NCI-H2081 (cell line): ENCODE data around the gene ADAP2.
"Not testable (repeated sequence)": the region's sequence is repeated elsewhere in the genome, so short reads cannot be mapped to it uniquely, and the experiment has no call there.

ENCODE experiments used
- DNase-seq, 2 experiments: peaks; one replicate each; lab custom pipeline; 2025; lab: John Stamatoyannopoulos, UW

The ADAP2 gene

DNA sequence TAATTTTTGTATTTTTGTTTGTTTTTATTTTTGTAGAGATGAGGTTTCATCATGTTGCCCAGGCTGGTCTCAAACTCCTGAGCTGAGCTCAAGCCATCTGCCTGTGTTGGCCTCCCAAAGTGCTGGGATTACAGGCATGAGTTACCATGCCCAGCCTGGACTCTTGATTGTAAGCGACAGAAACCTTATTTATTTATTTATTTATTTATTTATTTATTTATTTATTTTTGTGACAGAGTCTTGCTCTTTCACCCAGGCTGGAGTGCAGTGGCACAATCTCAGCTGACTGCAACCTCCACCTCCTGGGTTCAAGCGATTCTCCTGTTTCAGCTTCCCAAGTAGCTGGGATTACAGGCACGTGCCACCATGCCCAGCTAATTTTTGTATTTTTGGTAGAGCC, 8.1 kb downstream of the ADAP2 start:
- DNase-seq = not testable (repeated sequence)

- no peak for DNase-seq
Measured at GRCh38 chr17:30930495-30930894, 8.8 kb downstream of the ADAP2 start.

DNA sequence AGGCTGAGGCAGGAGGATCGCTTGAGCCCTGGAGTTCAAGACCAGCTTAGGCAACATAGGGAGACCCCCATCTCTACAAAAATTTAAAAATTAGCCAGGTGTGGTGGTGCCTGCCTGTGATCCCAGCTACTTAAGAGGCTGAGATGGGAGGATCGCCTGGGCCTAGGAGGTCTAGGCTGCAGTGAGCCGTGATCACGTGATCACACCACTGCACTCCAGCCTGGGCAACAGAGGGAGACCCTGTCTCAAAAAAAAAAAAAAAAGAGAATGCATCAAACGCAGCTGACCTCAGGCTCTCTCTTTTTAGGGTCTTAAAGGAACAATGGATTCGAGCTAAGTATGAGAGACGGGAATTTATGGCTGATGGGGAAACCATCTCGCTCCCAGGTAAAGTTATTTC, 9.8 kb downstream of the ADAP2 start:
- DNase-seq = not testable (repeated sequence)

DNA sequence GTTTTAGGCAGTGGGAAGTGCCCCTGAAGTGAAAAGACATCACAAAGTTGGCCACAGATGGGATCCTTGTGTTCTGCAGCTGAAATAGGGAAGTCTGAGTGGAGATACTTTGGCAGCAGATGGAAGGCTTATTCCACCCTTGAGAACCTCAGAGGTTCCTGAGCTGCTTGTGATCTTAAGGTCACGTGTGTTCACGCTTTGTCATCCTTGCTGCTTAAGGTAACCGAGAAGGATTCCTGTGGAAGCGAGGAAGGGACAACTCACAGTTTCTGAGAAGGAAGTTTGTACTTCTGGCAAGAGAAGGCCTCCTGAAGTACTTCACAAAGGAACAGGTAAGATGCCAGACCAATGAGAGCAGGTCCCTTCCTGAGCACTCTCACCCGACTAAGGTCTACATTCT, 12.2 kb downstream of the ADAP2 start:
- no peak for DNase-seq

DNA sequence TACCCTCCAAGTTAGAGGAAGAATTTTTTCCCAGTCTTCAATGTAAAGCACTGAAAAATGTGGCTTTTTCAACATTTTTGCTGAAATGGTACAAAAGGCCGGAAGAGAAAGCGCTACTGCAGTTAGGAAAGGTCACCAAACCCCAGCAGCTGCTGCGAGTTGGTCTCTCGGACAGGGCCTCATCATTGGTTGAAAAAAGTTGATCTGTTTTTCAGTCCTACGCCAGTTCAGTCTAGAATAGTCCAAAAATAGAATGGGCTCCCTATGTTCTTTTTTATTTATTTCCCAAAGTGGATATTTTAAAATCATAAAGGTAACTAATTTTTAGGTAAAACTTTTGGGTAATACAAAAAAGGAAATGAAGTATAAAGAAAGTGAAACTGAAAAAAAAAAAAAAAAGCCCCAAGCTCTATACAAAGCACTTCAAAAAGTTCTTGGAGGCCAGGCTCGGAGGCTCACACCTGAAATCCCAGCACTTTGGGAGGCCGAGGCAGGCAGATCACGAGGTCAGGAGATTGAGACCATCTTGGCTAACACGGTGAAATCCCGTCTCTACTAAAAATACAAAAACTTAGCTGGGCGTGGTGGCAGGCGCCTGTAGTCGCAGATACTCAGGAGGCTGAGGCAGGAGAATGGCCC, 17.4 kb downstream of the ADAP2 start:
- DNase-seq = no peak

DNA sequence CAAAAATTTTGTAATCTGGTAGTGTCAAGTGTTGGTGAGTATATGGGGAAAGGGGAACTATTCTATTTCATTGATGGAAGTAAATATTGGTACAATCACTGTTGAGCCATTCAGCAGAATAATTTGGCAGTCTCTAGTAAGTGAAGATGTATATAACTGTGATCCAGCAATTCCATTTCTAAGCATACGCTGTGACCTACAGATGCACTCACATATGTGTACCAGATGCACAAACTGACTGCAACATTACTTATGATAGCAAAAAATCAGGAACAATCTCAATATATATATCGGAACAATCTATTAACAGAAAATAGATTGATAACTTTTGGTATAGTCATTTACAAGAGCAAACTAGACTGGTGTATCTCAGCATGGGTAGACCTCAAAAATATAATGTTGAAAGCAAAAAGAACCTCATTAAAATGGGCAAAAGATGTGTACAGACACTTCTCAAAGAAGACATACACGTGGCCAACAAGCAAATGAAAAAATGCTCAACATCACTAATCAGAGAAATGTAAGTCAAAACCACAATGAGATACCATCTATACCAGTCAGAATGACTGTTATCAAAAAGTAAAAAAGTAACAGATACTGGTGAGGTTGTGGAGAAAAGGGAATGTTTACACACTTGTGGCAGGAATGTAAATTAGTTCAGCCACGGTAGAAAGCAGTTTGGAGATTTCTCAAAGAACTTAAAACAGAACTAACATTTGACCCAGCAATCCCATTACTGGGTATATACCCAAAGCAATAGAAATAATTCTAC, 20.7 kb downstream of the ADAP2 start:
- no peak for DNase-seq

DNA sequence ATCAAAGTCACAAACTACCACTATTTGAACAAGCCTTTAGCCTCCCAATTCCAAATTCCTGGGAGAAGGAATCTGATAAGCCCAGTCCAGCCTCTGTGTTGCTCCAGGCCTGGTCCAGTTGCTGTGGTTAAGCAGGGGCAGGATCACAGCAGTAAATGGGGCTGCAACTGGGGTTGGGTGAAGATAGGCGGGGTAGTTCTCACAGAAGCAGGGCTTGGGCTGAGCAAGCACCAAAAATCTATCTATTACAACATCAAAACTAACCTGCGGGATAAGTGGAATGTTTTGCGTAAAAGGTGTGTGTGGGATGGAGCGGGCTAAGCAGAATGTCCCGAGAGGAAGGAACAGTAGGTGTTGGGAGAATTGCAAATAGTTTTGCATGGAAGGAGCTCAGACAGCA, 26.1 kb downstream of the ADAP2 start:
- no peak for DNase-seq

DNA sequence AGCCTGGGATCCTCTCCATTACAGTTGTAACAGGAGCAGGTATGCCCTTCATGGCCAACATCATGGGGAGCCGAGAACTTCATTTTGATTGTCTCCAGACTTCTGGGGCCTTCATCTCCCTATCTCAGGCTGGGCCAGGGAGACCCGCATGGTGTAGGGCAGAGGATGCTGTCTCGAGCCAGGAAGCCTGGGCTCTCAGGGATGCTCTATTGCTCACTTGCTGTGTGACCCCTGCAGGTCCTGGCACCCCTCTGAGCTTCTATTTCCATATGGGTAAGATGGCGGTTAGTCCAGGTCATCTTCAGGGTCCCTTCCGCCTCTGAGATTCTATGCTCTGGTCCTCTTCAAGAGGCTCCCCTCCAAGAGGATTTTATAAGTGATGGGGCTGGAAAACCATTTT, 28.4 kb downstream of the ADAP2 start:
- DNase-seq = no peak

DNA sequence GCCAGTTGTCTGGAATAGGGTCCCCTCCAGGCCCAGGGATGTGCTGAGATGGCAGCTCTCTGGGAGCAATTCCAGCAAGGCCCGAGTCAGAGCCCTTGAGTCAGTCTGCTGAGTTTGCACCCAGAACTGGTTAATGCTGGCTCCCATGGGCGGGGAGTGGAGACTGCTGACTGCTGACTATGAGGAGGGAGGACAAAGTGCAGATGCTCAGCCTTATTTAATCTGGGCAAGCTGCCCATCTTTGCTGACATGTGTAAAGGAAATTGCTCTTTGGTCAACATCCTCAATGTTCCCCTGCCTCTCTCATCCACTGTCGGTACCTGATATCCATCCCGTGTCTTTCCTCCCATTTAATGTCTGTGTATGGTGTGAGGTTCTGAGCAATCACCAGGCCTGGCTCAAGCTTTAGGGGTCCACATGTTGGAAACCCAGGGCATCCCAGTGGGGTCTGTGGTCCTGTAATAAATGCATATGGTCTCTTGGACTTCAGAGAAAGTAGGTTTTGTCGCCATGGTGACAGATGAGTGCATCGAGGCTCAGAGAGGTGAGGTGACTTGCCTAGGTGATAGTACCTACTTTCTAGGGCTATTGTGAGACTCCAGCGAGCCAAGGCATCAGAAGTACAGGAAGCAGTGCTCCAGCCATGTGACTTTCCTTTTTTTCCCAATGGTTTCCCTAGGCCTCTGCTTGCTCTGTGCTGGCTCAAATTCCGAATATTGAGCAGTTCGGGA, 29.1 kb downstream of the ADAP2 start:
- peak; percentile 74 to 88 for DNase-seq

GRCh38 chr17:30952638-30953393, 31.1 kb downstream of the ADAP2 start:
- DNase-seq = no peak

DNA sequence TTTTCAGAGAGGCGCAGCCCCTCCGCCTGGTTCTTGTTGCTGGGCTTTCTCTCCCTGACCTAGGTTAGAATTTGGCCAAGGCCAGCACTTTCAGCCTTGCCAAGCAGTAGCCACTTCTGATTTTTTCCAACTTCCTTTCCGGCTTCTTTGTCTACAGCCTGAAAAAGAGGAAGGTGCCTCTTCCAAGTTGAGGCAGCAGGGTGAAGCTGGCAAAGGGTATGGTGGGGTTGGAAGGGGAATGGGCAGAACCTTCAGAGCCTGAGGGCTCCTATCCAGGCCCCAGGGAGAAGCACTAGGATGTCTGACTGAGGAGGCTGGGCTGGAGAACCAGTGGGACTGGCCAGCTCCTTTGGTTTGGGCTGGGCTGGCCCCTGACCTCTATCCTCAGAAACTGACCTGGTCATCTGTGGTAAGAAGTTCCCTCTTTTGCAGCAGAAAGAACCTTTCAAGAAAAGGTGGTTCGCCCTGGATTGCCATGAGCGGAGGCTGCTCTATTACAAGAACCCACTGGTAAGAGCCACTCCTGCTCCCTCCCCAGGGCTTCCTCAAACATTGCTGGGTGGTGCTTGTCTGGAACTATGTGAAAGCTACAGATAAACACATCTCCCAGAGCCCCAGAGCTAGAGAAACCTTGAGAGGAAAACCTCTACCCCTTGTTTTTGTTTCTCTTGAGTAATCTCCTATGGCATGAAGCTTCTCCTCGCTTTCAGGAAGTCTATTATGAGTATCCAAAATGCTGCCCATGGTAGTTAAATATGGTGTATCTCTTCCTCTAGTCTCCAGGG, 32.5 kb downstream of the ADAP2 start:
- no peak for DNase-seq

DNA sequence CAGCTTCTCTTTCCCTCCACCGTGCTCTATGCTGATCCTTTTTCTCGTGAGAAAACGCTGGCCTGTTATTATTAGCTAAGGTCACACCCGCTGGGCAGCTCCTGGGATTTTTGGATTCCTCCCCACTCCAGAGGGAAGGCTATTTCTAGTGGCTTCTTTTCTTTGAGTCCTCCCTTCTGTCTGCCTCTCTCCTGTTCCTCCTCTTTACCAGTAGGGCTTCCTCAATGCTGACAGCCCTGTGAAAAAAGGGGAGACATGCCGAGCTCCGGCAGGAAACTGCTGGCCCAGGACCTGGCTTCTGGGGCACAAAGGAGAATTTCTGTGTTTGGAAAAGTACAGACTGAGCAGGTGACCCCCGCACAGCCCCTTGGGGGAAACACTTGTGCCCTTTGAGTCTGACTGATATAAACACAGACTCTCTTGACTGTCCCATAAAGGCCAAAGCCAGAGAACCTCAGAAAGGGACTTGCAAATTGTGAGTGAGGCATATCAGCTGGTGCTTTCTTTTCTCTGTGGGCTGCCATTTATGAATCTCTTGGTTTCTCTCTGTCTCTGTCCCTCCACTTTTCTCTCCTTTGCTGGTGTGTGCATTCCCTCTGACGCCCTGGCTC, 35.1 kb downstream of the ADAP2 start:
- DNase-seq = no peak

- no peak for DNase-seq
Measured at GRCh38 chr17:30957741-30958140, 36.0 kb downstream of the ADAP2 start.

- DNase-seq = no peak
Measured at GRCh38 chr17:30958187-30958586, 36.4 kb downstream of the ADAP2 start.

GRCh38 chr17:30961209-30962188, 39.8 kb downstream of the ADAP2 start:
- DNase-seq = no peak

DNA sequence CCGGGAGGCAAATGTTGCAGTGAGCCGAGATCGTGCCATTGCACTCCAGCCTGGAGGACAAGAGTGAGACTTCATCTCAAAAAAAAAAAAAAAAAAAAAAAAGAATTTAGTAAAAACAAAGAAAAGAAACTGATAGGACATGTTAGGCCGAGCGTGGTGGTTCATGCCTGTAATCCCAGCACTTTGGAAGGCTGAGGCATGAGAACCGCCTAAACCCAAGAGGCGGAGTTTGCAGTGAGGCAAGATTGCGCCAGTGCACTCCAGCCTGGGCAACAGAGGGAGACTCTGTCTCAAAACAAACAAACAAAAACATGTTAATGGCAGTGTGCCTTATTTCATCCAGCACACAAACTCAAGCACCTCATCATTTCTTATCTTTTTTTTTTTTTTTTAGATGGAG, 42.6 kb downstream of the ADAP2 start:
- not testable (repeated sequence) for DNase-seq

DNA sequence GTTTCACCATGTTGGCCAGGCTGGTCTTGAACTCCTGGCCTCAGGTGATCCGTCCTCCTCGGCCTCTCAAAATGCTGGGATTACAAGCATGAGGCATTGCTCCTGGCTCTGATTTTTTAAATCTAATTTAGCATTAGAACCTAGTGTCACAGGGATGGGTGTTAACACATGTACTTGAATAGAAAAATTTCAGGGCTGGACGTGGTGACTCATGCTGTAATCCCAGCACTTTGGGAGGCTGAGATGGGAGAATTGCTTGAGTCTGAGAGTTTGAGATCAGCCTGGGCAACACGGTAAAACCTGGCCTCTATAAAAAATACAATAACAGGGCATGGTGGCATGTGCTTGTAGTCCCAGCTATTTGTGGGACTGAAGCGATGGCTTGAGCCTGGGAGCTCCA, 43.1 kb downstream of the ADAP2 start:
- DNase-seq = no peak

- no peak for DNase-seq
Measured at GRCh38 chr17:30965686-30966085, 43.9 kb downstream of the ADAP2 start.

DNA sequence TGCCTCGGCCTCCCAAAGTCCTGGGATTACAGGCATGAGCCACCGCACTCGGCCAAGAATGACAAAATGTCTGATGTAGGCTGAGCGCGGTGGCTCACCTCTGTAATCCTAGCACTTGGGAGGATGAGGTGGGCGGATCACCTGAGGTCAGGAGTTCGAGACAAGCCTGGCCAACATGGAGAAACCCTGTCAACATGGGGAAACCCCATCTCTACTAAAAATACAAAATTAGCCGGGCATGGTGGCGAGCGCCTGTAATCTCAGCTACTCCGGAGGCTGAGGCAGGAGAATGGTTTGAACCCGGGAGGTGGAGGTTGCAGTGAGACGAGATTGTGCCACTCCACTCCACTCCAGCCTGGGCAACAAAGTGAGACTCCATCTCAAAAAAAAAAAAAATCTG, 46.2 kb downstream of the ADAP2 start:
- DNase-seq = not testable (repeated sequence)
